ENCODE measurements around the gene GNAZ.

The GNAZ gene

GRCh38 chr22:23109441-23109978 lies 39.2 kb downstream of the GNAZ start:
- DNase-seq (ENCODE audit: low spot score) = no peak

GRCh38 chr22:23110190-23110921 lies 40.0 kb downstream of the GNAZ start:
- TF ChIP-seq CTCF (IDR thresholded peaks at IDR 0.05; ENCODE audit: extremely low read depth, missing control alignments) = no peak
- DNase-seq (ENCODE audit: low spot score) = no peak

More at GRCh38 chr22:23109441-23109978, 39.2 kb downstream of the GNAZ start:
- no peak for TF ChIP-seq CTCF (IDR thresholded peaks at IDR 0.05; ENCODE audit: extremely low read depth, missing control alignments)

- DNase-seq (ENCODE audit: low spot score) = no peak
- TF ChIP-seq CTCF (IDR thresholded peaks at IDR 0.05; ENCODE audit: extremely low read depth, missing control alignments) = no peak
These were observed 40.7 kb downstream of the GNAZ start for GRCh38 chr22:23110922-23111527.

GRCh38 chr22:23112472-23113012 lies 42.2 kb downstream of the GNAZ start:
- no peak for DNase-seq (ENCODE audit: low spot score)
- TF ChIP-seq CTCF (IDR thresholded peaks at IDR 0.05; ENCODE audit: extremely low read depth, missing control alignments) = no peak

- DNase-seq (ENCODE audit: low spot score) = no peak
- no peak for TF ChIP-seq CTCF (IDR thresholded peaks at IDR 0.05; ENCODE audit: extremely low read depth, missing control alignments)
These were observed 42.9 kb downstream of the GNAZ start for GRCh38 chr22:23113067-23113846.

- no peak for DNase-seq (ENCODE audit: low spot score)
- no peak for TF ChIP-seq CTCF (IDR thresholded peaks at IDR 0.05; ENCODE audit: extremely low read depth, missing control alignments)
These were observed 43.8 kb downstream of the GNAZ start for GRCh38 chr22:23113847-23114720.
